ENCODE results near the gene CACNB4. TPM values are rescaled to one million over a fixed set of nuclear protein-coding genes. Genes with fewer than 3 reads are reported as not detected.

Gene CACNB4
- total and polyA plus RNA-seq, 8 donors: under 0.01 to 6.4 (median 1.0) TPM

DNA sequence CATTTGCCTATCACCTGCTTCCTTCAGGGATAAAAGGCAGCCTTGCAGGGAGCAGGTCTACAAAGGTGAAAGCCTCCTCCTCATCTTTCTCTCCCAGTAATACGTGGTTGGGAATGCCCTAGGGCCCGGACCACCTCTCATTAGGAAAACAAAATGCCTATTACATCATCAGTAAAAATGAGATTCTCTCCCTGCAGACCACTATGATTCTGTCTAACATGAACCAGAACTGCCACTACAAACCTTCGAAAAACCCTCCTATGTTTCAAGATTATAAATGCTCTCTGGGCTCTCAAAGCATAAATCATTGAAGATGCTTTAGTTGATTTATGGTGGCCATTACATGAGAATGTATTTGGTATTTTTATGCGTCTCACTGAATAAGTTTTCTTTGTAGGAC lies 162.2 kb downstream of the CACNB4 start:
- H3K9me3 ChIP-seq: peaks cover 0 to under 1% (median 0%) of the 10 kb centered on the region in 4 donors
- no peaks in the 10 kb centered on the region for H3K4me1 ChIP-seq
- whole genome bisulfite sequencing, 5 donors: 80 to 84% (median 80%) methylated on average over 4 of the region's 4 CpGs
- H3K36me3 ChIP-seq: no peaks in the 10 kb centered on the region
- H3K27ac ChIP-seq: no peak overlapping the region
- TF ChIP-seq POLR2AphosphoS5 (IDR thresholded peaks at IDR 0.05) (no peak), POLR2A (IDR thresholded peaks at IDR 0.05) (no peak), EP300 (IDR thresholded peaks at IDR 0.05) (no peak)
- TF ChIP-seq, protein P1, sequence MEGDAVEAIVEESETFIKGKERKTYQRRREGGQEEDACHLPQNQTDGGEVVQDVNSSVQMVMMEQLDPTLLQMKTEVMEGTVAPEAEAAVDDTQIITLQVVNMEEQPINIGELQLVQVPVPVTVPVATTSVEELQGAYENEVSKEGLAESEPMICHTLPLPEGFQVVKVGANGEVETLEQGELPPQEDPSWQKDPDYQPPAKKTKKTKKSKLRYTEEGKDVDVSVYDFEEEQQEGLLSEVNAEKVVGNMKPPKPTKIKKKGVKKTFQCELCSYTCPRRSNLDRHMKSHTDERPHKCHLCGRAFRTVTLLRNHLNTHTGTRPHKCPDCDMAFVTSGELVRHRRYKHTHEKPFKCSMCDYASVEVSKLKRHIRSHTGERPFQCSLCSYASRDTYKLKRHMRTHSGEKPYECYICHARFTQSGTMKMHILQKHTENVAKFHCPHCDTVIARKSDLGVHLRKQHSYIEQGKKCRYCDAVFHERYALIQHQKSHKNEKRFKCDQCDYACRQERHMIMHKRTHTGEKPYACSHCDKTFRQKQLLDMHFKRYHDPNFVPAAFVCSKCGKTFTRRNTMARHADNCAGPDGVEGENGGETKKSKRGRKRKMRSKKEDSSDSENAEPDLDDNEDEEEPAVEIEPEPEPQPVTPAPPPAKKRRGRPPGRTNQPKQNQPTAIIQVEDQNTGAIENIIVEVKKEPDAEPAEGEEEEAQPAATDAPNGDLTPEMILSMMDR (IDR thresholded peaks at IDR 0.05): no peak
- DNase-seq: no peak
- H3K27me3 ChIP-seq: no peaks in the 10 kb centered on the region
- H3K4me3 ChIP-seq: no peak overlapping the region
- intact Hi-C loops (cut with DNase I; ENCODE audit: low total_unique reads): no loop called here

DNA sequence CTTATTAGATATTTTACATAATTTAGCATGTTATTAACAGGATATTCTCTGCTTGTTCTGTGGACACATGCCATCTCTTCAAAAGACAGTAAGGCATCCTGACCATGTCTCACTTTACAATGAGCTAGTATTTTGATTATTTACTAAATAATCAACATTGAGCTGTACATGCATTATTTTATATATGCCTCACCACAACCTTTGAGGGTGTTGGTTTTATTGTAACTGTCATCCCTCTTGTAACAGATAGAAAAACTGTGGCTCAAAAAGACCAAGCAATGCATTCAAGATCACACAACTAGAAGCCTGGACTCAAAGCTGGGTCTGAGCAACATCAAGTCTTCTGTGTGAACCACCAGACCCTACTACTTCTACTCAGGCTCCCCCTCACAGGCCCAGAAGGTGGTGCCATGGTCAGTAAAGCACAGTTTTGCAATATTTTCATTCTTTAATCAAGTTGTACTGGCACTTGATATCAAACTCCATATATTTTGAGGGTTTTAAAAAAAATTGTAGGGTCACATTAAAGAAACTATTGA lies 165.5 kb downstream of the CACNB4 start:
- H3K4me3 ChIP-seq: no peak overlapping the region

DNA sequence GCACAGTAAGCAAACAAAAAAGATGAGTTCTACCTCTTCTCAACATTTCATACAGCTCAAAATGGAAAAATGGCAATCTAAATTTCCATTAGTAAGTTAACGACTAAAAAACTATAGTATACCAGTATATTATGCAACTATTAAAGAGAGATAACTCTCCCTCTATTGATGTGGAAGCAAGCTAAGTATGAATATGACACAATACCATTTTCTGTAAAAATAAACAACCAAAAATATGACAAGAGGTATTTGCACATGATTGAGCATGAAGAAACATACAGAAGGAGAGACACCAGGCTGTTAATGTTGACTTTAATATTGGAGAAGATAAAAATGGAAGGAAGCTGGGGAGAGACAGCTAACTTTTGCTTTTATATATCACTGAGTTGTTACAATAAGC lies 167.1 kb downstream of the CACNB4 start:
- Histone ChIP-seq H3K36me3 (no peaks in the 10 kb centered on the region), H3K9me3 (no peaks in the 10 kb centered on the region), H3K27ac (no peak overlapping the region), H3K4me1 (no peaks in the 10 kb centered on the region), H3K27me3 (no peaks in the 10 kb centered on the region), H3K4me3 (no peak overlapping the region)
- no peak for DNase-seq
- TF ChIP-seq EP300 (IDR thresholded peaks at IDR 0.05): no peak
- TF ChIP-seq POLR2AphosphoS5 (IDR thresholded peaks at IDR 0.05): no peak
- TF ChIP-seq, protein P1 (IDR thresholded peaks at IDR 0.05): no peak
- no peak for TF ChIP-seq POLR2A (IDR thresholded peaks at IDR 0.05)
- WGBS, 5 donors: 90 to 100% (median 94%) methylated on average over 1 of the region's 1 CpG
- intact Hi-C loops (cut with DNase I; ENCODE audit: low total_unique reads): no loop called here

More for the DNA sequence above, 165.5 kb downstream of the CACNB4 start:
- intact Hi-C loops (cut with DNase I; ENCODE audit: low total_unique reads): no loop called here
- TF ChIP-seq EP300 (IDR thresholded peaks at IDR 0.05): no peak
- TF ChIP-seq, protein P1 (IDR thresholded peaks at IDR 0.05): no peak
- no peaks in the 10 kb centered on the region for H3K9me3 ChIP-seq
- no peaks in the 10 kb centered on the region for H3K4me1 ChIP-seq
- no peaks in the 10 kb centered on the region for H3K36me3 ChIP-seq
- H3K27ac ChIP-seq: no peak overlapping the region
- H3K27me3 ChIP-seq: no peaks in the 10 kb centered on the region
- DNase-seq: no peak

DNA sequence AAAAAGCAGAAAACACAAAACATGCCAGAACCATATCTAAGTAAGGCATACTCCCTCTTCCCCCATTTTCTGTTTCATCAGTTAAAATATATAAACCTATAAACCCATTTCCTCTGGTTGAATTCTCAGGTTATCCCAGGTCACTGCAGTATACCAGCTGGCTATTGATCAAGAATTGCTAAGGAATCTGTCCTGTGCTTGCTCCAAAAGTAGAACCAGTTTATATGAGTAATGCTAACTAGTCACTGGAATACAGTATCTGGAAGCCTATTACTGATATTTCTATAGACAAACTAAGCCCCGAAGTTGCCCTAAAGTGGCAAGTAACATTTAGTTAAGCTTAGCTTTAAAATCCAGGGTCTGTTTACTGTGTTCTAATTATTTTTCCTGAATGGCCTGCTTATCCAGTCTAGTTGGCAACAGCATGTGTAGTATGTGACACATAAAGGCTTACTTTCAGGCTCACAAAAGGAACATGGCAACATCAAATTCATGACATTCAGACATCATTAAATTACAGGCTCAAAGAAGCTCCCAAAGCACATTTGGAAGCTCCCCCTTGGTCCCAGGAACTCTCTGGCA lies 167.7 kb downstream of the CACNB4 start:
- H3K36me3 ChIP-seq: no peaks in the 10 kb centered on the region
- H3K4me3 ChIP-seq: no peak overlapping the region
- TF ChIP-seq POLR2A (IDR thresholded peaks at IDR 0.05): no peak
- TF ChIP-seq, protein P1 (IDR thresholded peaks at IDR 0.05): no peak
- intact Hi-C loops (cut with DNase I; ENCODE audit: low total_unique reads): no loop called here
- 54 to 80% (median 79%) methylated on average over 1 of the region's 1 CpG for WGBS, 5 donors
- no peak overlapping the region for H3K27ac ChIP-seq
- H3K4me1 ChIP-seq: no peaks in the 10 kb centered on the region
- DNase-seq: no peak
- no peaks in the 10 kb centered on the region for H3K9me3 ChIP-seq
- H3K27me3 ChIP-seq: no peaks in the 10 kb centered on the region
